ENCODE data around the gene DUOXA2.

GRCh38 chr15:45097466-45097865 lies 16.7 kb upstream of the DUOXA2 start:
- no peak for TF ChIP-seq CTCF (conservative IDR thresholded peaks at IDR 0.05; ENCODE audit: low read depth in 2 of 2)
- TF ChIP-seq ZNF114 (CRISPR knock-in tag; IDR thresholded peaks at IDR 0.05) = no peak
- TF ChIP-seq EZH2 (IDR thresholded peaks at IDR 0.05; ENCODE audit: low read depth, unreplicated experiment) = no peak
- no peak for TF ChIP-seq EZH2phosphoT487 (IDR thresholded peaks at IDR 0.05; ENCODE audit: unreplicated experiment)
- TF ChIP-seq POLR2AphosphoS5 (IDR thresholded peaks at IDR 0.05; ENCODE audit: low read depth) = no peak
- no peak for TF ChIP-seq ZNF462 (CRISPR knock-in tag; IDR thresholded peaks at IDR 0.05)
- no peak for TF ChIP-seq ZNF331 (CRISPR knock-in tag; IDR thresholded peaks at IDR 0.05; ENCODE audit: low read depth)
